ENCODE measurements around the gene SMURF1. TPM values are rescaled to one million over a fixed set of nuclear protein-coding genes. Genes with fewer than 3 reads are reported as not detected.

The SMURF1 gene
- total RNA-seq, 4 donors from 2014 or later: 19.1 to 27.4 (median 23.9) TPM

GRCh38 chr7:99036546-99037111, 107.3 kb downstream of the SMURF1 start:
- Histone ChIP-seq H3K9me3 (no peaks in the 10 kb centered on the region), H3K27me3 (no peaks in the 10 kb centered on the region), H3K4me1 (peaks cover 5 to 36% (median 29%) of the 10 kb centered on the region in 4 donors), H3K4me3 (no peak overlapping the region), H3K27ac (replicated peaks in 1 of 4) (peak overlapping the region in 1 of 4 donors; percentile 20), H3K36me3 (peaks cover 72 to 99% (median 98%) of the 10 kb centered on the region in 4 donors)
- WGBS: 51% methylated on average over 11 of the region's 11 CpGs
- peak in 2 of 3 experiments; percentile 20 to 48 for TF ChIP-seq CTCF (IDR thresholded peaks at IDR 0.05)
- TF ChIP-seq EP300 (IDR thresholded peaks at IDR 0.05): no peak
- intact Hi-C loops (cut with DNase I): no loop called here
- DNase-seq (ENCODE audit: extremely low spot score): no peak

GRCh38 chr7:99035723-99036545, 108.0 kb downstream of the SMURF1 start:
- intact Hi-C loops (cut with DNase I): no loop called here
- Histone ChIP-seq H3K27ac (replicated peaks in 1 of 4) (peak overlapping the region in 1 of 4 donors; percentile 15), H3K27me3 (no peaks in the 10 kb centered on the region), H3K4me3 (no peak overlapping the region), H3K4me1 (peaks cover 5 to 36% (median 27%) of the 10 kb centered on the region in 4 donors), H3K36me3 (peaks cover 68 to 99% (median 97%) of the 10 kb centered on the region in 4 donors), H3K9me3 (no peaks in the 10 kb centered on the region)
- no peak for DNase-seq (ENCODE audit: extremely low spot score)
- WGBS: 89% methylated on average over 26 of the region's 26 CpGs
- TF ChIP-seq CTCF (IDR thresholded peaks at IDR 0.05): no peak
- TF ChIP-seq POLR2AphosphoS5 (IDR thresholded peaks at IDR 0.05): no peak
- TF ChIP-seq EP300 (IDR thresholded peaks at IDR 0.05): no peak
- no peak for TF ChIP-seq POLR2A (IDR thresholded peaks at IDR 0.05; ENCODE audit: low read depth)

- peaks cover 71 to 100% (median 98%) of the 10 kb centered on the region in 4 donors for H3K36me3 ChIP-seq
- H3K4me3 ChIP-seq: no peak overlapping the region
- DNase-seq (ENCODE audit: extremely low spot score): no peak
- H3K27me3 ChIP-seq: no peaks in the 10 kb centered on the region
- H3K4me1 ChIP-seq: peaks cover under 1 to 34% (median 23%) of the 10 kb centered on the region in 4 donors
- intact Hi-C loops (cut with DNase I): no loop called here
- peaks cover 0 to 3% (median 0%) of the 10 kb centered on the region in 4 donors for H3K9me3 ChIP-seq
- TF ChIP-seq POLR2A (IDR thresholded peaks at IDR 0.05; ENCODE audit: low read depth): no peak
- no peak for TF ChIP-seq POLR2AphosphoS5 (IDR thresholded peaks at IDR 0.05)
- TF ChIP-seq EP300 (IDR thresholded peaks at IDR 0.05): no peak
- TF ChIP-seq CTCF (IDR thresholded peaks at IDR 0.05): no peak
- no peak overlapping the region for H3K27ac ChIP-seq (replicated peaks in 1 of 4)
- WGBS: 95% methylated on average over 29 of the region's 30 CpGs
Measured at GRCh38 chr7:99034932-99035722, 108.8 kb downstream of the SMURF1 start.

GRCh38 chr7:99033765-99034164, 110.1 kb downstream of the SMURF1 start:
- H3K4me1 ChIP-seq: peaks cover 9 to 39% (median 26%) of the 10 kb centered on the region in 4 donors
- intact Hi-C loops (cut with DNase I): no loop called here
- TF ChIP-seq POLR2A (IDR thresholded peaks at IDR 0.05; ENCODE audit: low read depth) (no peak), EP300 (IDR thresholded peaks at IDR 0.05) (no peak), CTCF (IDR thresholded peaks at IDR 0.05) (no peak), POLR2AphosphoS5 (IDR thresholded peaks at IDR 0.05) (no peak)
- H3K9me3 ChIP-seq: peaks cover 0 to 6% (median 0%) of the 10 kb centered on the region in 4 donors
- H3K27me3 ChIP-seq: no peaks in the 10 kb centered on the region
- no peak overlapping the region for H3K4me3 ChIP-seq
- DNase-seq (ENCODE audit: extremely low spot score): no peak
- peak overlapping the region; percentile 4 to 35 (median 23) for H3K27ac ChIP-seq (replicated peaks in 1 of 4)
- peaks cover 80 to 100% (median 99%) of the 10 kb centered on the region in 4 donors for H3K36me3 ChIP-seq
- WGBS: 100% methylated on average over 4 of the region's 4 CpGs

Data from esophagus muscularis mucosa (tissue), 4 donors.